PFSK-1 (cell line): ENCODE data around the gene NDST1.

Experiments
- FOXP2 ChIP-seq: optimal IDR thresholded peaks from 2 replicates; pipeline ENCODE3; 2011; ENCODE audit warnings: borderline replicate concordance, control low read depth, inconsistent platforms; ENCODE audit not compliant: insufficient read depth; ENCODE audit errors: extremely low read length, extremely low read depth
- POLR2AphosphoS5 ChIP-seq: IDR thresholded peaks from 2 replicates; pipeline ENCODE4 v1.6.1; 2012; ENCODE audit warnings: low read depth, mild to moderate bottlenecking, control low read depth, low read length, moderate library complexity
- SIN3A ChIP-seq: IDR thresholded peaks from 2 replicates; pipeline ENCODE4 v1.6.1; 2012; ENCODE audit warnings: mild to moderate bottlenecking, low read length, moderate library complexity, borderline replicate concordance; ENCODE audit not compliant: insufficient read depth
- TAF1 ChIP-seq: IDR thresholded peaks from 2 replicates; pipeline ENCODE4 v1.6.1; 2012; ENCODE audit warnings: low read length, control low read depth, borderline replicate concordance; ENCODE audit not compliant: insufficient read depth
- TF ChIP-seq, protein P1 (sequence below), 2 experiments: IDR thresholded peaks; 2 replicates each; pipeline versions ENCODE4 v1.6.1 to v1.8.0; 2011 to 2012; ENCODE audit warnings: low read depth in 2 of 2, low read length in 2 of 2, control low read depth in 1 of 2, inconsistent platforms in 1 of 2, mild to moderate bottlenecking in 1 of 2, moderate library complexity in 1 of 2; ENCODE audit not compliant: insufficient read depth in 1 of 2

DNA sequence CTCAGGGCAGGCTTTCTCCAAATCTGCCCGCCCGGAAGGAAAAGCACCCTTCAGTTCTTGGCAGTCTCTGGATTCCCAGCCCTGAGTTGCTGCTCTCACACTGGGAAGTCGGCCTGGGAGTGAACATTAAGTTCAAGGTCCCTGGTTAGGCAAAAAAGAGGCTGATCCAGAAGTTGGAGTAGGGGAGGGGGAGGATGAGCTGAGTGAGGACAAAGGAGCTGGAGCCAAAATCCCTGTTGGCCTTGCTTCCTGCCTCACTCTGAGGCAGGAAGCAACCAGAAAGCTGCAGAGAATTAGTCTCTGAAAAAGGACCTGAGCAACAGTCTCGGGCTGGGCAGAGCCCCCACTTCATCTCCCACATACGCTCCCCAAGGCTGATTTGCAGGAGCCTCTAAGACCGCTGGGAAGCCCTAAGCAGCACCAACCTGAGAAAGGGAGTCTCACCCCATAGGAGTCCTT is 43.3 kb upstream of the NDST1 start:
- TF ChIP-seq, protein P1, sequence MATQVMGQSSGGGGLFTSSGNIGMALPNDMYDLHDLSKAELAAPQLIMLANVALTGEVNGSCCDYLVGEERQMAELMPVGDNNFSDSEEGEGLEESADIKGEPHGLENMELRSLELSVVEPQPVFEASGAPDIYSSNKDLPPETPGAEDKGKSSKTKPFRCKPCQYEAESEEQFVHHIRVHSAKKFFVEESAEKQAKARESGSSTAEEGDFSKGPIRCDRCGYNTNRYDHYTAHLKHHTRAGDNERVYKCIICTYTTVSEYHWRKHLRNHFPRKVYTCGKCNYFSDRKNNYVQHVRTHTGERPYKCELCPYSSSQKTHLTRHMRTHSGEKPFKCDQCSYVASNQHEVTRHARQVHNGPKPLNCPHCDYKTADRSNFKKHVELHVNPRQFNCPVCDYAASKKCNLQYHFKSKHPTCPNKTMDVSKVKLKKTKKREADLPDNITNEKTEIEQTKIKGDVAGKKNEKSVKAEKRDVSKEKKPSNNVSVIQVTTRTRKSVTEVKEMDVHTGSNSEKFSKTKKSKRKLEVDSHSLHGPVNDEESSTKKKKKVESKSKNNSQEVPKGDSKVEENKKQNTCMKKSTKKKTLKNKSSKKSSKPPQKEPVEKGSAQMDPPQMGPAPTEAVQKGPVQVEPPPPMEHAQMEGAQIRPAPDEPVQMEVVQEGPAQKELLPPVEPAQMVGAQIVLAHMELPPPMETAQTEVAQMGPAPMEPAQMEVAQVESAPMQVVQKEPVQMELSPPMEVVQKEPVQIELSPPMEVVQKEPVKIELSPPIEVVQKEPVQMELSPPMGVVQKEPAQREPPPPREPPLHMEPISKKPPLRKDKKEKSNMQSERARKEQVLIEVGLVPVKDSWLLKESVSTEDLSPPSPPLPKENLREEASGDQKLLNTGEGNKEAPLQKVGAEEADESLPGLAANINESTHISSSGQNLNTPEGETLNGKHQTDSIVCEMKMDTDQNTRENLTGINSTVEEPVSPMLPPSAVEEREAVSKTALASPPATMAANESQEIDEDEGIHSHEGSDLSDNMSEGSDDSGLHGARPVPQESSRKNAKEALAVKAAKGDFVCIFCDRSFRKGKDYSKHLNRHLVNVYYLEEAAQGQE (IDR thresholded peaks at IDR 0.05; ENCODE audit: insufficient read depth in 1 of 2, low read depth in 2 of 2, low read length in 2 of 2) = no peak
- TF ChIP-seq POLR2AphosphoS5 (no peak), TAF1 (no peak), SIN3A (no peak), FOXP2 (no peak)
